NCI-H524 treated with DMSO at 0.1 percent for 48 hours (cell line): Measurements from ENCODE around the gene DGCR8.

Experiments
- DNase-seq: peaks from one replicate; lab custom pipeline; 2025; lab: John Stamatoyannopoulos, UW

The DGCR8 gene

DNA sequence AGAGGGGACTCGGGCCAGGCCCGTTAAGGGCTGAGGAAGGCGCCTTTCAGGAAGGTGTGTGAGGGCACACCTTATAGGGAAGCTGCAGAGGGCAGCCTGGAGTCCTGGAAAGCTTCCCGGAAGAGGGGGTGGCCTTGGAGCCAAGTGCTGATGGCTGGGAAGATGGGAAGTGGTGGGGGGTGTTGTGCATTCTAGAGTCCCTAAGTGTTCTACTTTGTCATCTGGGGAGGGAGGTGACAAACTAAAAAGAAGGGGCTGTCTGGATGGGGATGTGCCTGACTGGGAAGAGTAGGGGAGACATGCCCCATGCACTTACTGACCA, 58.3 kb downstream of the DGCR8 start:
- no peak for DNase-seq

- DNase-seq: no peak
Measured at GRCh38 chr22:20138868-20139267, 58.8 kb downstream of the DGCR8 start.

GRCh38 chr22:20139391-20140106, 59.5 kb downstream of the DGCR8 start:
- DNase-seq: no peak

DNA sequence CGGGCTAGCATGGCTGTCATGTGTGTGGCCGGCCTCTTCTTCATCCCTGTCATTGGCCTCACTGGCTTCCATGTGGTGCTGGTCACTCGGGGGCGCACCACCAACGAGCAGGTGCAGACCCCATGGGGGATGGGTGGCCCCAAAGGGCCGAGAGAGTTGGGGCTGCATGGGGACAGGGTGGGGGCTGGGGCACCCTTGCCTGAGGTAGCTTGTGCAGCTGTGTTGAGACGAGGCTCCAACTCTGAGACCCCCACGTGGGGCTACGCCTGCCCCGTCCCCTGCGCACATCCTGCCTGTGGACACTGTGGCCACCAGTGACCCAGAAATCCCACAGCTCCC, 60.0 kb downstream of the DGCR8 start:
- DNase-seq: no peak

DNA sequence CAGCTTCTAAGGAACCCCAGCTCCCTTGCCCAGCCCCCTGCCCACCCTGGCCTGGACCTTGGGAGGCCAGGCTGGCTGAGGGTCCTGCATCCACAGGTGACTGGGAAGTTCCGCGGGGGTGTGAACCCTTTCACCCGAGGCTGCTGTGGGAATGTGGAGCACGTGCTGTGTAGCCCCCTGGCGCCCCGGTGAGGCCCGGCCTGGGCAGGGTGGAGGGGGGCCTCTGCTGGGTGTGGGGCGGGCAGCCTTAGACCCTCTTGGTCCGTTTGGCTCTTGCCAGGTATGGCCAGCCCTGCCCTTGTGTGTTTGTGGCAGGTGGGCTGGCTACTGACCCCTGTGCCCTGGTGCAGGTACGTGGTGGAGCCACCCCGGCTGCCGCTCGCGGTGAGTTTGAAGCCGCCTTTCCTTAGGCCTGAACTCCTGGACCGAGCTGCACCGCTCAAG, 60.5 kb downstream of the DGCR8 start:
- no peak for DNase-seq

- no peak for DNase-seq
Measured at GRCh38 chr22:20141186-20142077, 61.4 kb downstream of the DGCR8 start.

DNA sequence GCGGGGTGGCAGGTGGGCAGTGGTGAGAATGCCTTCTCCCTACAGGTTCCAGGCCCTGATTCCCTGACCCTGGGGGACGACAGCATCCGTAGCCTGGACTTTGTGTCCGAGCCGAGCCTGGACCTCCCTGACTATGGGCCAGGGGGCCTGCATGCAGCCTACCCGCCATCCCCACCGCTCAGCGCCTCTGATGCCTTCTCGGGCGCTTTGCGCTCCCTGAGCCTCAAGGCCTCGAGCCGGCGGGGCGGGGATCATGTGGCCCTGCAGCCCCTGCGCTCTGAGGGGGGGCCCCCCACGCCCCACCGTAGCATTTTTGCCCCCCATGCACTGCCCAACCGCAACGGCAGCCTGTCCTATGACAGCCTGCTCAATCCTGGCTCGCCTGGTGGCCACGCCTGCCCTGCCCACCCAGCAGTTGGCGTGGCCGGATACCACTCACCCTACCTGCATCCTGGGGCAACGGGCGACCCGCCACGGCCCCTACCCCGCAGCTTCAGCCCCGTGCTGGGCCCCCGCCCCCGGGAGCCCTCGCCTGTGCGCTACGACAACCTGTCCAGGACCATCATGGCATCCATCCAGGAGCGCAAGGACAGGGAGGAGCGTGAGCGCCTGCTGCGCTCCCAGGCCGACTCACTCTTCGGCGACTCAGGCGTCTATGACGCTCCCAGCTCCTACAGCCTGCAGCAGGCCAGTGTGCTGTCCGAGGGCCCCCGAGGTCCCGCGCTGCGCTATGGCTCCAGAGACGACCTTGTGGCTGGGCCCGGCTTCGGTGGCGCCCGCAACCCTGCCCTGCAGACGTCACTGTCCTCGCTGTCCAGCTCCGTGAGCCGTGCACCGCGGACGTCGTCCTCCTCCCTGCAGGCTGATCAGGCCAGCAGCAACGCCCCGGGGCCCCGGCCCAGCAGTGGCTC, 62.9 kb downstream of the DGCR8 start:
- DNase-seq: no peak

DNA sequence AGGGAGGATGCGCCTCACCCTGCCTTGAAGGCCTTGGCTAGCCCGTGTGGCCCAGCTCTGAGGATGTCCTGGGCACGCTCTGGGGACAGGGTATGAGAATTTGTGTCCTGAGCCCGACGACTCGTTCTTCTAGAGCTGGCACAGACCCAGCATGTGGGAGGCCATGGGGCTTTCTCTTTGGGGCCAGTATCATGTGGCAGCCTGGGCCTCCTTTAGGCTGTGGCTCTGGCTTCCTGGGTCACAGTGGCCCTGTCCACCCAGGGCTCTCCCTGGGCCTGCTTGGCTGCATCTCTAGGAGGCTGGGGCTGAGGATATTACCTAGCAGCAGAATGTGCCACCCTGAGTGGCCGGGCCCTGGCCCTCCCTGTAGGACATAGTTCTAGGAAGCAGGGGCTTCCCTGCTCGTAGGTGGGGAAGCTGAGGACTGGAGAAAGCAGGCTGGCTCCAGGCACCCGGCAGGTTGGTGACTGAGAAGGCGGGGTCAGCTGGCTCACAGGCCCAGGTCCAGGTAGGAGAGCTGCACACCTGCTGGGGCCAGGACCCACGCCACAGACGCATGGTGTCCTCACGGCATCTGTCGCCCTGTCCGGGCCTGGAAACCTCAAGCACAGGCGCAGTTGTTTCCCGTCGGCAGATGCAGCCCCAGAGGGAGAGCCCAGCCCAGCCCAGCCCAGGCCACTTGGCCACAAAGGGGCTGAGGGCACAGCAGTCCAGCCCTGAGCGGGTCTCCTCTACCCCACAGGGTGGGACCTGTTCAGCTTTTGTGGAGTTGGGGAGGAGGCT, 64.0 kb downstream of the DGCR8 start:
- DNase-seq: no peak

DNA sequence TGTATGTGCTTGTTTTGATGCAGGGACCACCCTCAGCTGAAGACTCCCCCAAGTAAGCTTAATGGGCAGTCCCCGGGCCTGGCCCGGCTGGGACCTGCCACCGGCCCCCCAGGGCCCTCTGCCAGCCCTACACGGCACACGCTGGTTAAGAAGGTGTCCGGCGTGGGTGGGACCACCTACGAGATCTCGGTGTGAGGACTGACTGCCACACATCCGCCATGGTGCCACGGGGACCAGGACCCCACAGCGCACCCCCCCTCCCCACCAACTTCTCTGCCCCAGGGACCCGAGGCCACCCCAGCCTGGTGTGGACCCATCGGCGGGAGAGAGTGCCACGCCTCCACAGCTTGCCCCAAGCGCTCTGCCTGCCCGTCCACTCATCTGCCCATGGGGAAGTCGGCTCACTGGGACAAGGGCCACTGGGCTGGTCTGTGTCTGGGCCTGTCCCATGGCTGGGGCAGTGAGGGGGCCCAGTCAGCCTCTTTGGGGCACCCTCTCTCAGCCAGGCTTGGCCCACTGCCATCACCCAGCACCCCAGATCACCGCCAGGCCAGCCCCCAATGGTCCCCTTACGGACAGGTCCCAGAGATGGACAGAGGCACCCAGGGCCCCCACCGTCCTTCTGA, 65.3 kb downstream of the DGCR8 start:
- DNase-seq: no peak

- no peak for DNase-seq
Measured at GRCh38 chr22:20145832-20146223, 65.8 kb downstream of the DGCR8 start.

DNA sequence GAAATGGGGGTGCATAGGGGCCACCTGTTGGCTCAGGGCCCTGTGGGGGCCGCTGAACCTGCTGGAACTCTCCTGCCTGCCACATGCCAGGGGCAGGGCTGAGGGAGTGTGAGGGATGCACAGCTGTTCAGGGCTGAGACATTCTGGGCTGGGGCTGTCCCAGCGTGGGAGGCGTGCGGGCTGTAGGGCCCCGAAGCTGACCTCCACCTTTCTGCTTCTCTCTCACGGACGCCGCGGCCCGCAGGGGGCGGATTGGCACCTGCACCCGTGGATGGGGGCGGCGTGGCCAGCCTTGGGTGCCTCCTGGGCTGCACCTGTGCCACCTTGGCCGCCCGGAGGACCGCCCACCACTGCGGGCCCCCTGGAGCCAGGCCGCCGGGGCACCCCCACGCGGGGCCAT, 66.7 kb downstream of the DGCR8 start:
- no peak for DNase-seq

DNA sequence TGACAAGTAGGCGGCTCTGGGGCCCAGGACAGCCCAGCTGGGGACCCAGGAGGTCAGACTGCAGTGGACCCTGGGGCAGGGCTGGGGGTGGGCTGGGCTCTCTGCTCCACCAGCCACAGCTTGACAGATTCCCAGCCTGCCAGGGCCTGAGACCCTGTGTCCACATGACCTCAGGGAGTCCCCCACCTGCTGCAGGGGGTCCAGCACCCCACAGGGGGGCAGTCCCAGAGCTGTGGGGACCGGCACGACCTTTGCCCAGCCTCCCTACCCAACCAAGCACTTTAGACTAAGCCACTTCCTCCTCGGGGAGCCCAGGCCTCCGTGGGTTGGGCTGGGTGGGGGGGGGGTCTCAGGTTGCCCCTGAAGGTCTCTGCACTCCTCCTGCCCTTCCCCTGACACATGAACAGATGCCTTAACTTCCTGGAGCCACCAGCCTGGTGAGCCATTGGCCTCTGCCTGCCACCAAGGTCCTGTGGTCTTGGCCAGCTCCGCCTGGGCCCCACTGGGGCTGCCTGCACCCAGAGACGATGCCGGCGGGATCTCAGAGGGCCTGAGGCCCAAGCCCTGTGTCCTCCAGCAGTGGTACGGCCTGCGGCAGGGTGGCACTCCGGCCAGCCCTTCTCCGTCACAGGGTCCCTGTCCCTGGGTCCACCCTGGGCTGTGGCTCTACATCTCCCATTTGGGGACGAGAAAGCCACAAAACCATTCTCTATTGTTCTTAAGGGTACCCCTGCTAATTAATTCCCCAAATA, 67.4 kb downstream of the DGCR8 start:
- no peak for DNase-seq

GRCh38 chr22:20148414-20148813, 68.4 kb downstream of the DGCR8 start:
- DNase-seq: no peak

DNA sequence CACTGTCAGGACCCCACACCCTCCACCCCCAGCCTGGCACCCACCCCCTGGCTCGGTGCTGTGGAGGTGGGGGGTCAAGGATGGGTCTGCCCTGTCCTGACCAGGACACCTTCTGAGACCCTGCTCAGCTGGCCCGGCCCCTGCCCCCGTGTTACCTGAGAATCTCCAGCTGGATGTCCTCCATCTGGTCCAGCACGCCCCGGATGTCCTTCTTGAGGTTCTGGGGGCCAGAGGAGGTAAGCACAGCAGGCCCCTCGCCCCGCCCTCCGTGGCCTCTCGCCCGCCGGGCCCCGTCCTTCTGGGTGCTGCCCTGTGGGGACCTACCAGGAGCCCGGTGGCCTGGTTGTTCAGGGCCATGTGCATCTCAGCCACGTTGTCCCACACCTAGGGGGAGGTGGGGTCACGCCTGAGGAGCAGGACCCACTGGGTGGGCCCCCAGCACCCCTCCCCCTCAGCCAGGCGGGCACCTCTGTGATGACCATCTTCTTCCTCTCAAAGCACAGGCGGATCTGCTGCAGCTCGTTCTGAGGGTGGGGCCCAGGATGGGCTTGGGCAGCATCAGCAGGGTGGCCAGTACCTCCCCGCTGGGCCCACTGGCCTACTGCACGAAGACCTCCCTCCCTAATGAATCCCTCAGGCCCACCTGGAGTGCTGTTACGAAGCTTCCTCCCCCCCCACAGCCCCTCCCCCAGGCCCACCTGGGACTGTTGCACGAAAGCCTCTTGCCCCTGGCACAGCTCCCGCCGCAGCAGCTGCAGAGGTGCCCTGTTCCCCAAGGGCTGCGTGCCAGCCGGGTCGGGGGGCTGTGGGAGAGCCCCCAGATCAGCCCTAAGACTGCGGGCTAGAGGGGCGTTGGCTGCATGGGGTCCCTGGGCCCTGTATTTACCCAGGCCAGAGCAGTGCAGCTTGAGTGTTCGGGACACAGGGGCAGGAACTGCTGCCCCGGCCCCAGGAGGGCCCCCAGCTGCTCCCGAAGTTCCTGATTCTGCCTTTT, 69.5 kb downstream of the DGCR8 start:
- DNase-seq: no peak

GRCh38 chr22:20150381-20151275, 70.6 kb downstream of the DGCR8 start, which contains the start of gene CCDC188:
CCDC188 (minus strand) TSS chr22:20151055; CDS start chr22:20150986, 69 bp downstream.
- no peak for DNase-seq

GRCh38 chr22:20151276-20151588, 71.2 kb downstream of the DGCR8 start:
- DNase-seq: no peak

DNA sequence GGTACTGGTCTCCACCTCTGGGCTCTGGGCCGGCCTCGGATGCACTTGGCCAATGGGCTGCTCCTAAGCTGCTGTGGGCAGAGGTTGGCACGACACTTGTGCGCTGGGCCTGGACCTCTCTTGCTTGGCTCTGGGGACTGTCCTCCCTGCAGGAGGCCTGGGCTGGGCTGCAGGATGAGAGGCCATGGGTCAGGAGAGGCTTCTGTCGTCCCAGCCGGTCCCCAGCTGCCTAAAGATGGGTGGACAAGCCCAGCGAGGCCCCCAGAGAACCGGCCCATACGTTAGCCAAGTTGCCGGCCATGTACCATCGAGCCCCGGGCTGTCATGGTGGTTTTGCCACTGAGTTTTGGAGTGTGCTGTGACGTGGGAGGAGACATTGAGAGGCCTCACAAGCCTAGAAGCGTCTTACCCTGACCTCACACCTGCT, 72.4 kb downstream of the DGCR8 start:
- no peak for DNase-seq

GRCh38 chr22:20153945-20154344, 73.9 kb downstream of the DGCR8 start:
- DNase-seq: no peak
